ENCODE data around the gene CAPNS2.
"Not testable (repeated sequence)": the region's sequence is repeated elsewhere in the genome, so short reads cannot be mapped to it uniquely, and the experiment has no call there.

Gene CAPNS2

GRCh38 chr16:55592306-55592705 lies 25.8 kb downstream of the CAPNS2 start:
- no peak for DNase-seq (ENCODE audit: extremely low spot score)
- TF ChIP-seq FOXK2 (IDR thresholded peaks at IDR 0.05) (no peak), PKNOX1 (IDR thresholded peaks at IDR 0.05) (no peak), ELF4 (IDR thresholded peaks at IDR 0.05) (no peak), HDGF (IDR thresholded peaks at IDR 0.05; ENCODE audit: borderline replicate concordance) (no peak), ARNT (IDR thresholded peaks at IDR 0.05) (no peak)
- ChIA-PET CTCF (no interaction called here), POLR2A (interaction anchor here (0.8 kb wide), 1 partner anchor 148 kb away, joined by 3 read pairs; no protein-coding TSS in a partner anchor)

DNA sequence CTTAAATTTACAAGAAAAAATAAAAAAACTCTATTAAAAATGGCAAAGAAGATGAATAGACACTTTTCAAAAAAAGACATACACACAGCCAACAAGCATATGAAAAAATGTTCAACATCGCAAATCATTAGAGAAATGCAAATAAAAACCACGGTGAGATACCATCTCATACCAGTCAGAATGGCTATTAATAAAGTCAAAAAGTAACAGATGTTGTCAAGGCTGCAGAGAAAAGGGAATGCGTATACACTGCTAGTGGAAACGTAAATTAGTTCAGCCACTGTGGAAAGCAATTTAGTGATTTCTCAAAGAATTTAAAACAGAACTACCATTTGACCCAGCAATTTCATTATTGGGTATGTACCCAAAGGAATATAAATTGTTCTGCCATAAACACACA lies 31.4 kb downstream of the CAPNS2 start:
- TF ChIP-seq SUZ12 (IDR thresholded peaks at IDR 0.05): no peak
- no peak for TF ChIP-seq FOXM1 (IDR thresholded peaks at IDR 0.05; ENCODE audit: borderline replicate concordance)
- TF ChIP-seq BHLHE40 (IDR thresholded peaks at IDR 0.05; ENCODE audit: borderline replicate concordance): no peak
- no peak for TF ChIP-seq L3MBTL2 (conservative IDR thresholded peaks at IDR 0.05)
- no peak for DNase-seq (ENCODE audit: extremely low spot score)
- POLR2A ChIA-PET: no interaction called here
- CTCF ChIA-PET: no interaction called here

DNA sequence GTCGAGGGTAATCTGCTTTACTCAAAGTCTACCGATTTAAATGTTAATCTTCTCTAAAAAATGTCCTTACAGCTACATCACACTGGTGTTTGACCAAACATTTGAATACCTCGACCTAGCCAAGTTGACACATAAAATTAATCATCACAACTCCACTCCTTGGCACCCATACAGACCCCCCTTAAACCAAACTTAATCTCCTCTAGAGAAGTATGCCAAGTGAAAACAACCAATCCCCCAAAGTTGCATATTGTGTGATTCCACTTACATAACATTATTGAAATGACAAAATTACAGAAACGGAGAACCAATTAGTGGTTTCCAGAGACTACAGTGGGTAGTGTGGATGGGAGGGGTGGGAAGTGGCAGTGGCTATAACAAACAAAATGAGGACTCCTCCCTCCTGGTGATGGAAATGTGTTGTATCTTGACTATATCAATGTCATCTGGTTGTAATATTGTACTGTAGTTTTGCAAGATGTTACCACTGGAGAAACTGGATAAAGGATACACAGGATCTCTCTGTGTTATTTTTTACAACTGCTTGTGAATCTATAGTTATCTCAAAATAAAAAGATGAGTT lies 39.4 kb downstream of the CAPNS2 start:
- ChIA-PET CTCF (no interaction called here), POLR2A (no interaction called here)
- TF ChIP-seq ZNF384 (IDR thresholded peaks at IDR 0.05): no peak
- TF ChIP-seq LEF1 (IDR thresholded peaks at IDR 0.05; ENCODE audit: borderline replicate concordance): no peak
- TF ChIP-seq NFRKB (IDR thresholded peaks at IDR 0.05): no peak

GRCh38 chr16:55613613-55614335 lies 47.3 kb downstream of the CAPNS2 start:
- ChIA-PET CTCF (no interaction called here), POLR2A (no interaction called here)
- DNase-seq (ENCODE audit: extremely low spot score): no peak
- no peak for TF ChIP-seq ELF4 (IDR thresholded peaks at IDR 0.05)
- no peak for TF ChIP-seq FOXA1 (IDR thresholded peaks at IDR 0.05)
- no peak for TF ChIP-seq ARNT (IDR thresholded peaks at IDR 0.05)
- TF ChIP-seq PKNOX1 (IDR thresholded peaks at IDR 0.05): no peak
- TF ChIP-seq HDGF (IDR thresholded peaks at IDR 0.05; ENCODE audit: borderline replicate concordance): no peak
- no peak for TF ChIP-seq NFRKB (IDR thresholded peaks at IDR 0.05)
- no peak for TF ChIP-seq TARDBP (IDR thresholded peaks at IDR 0.05)
- no peak for TF ChIP-seq BHLHE40 (IDR thresholded peaks at IDR 0.05; ENCODE audit: borderline replicate concordance)
- TF ChIP-seq FOXM1 (IDR thresholded peaks at IDR 0.05; ENCODE audit: borderline replicate concordance): no peak
- TF ChIP-seq SP1 (IDR thresholded peaks at IDR 0.05): no peak
- TF ChIP-seq L3MBTL2 (conservative IDR thresholded peaks at IDR 0.05): no peak
- no peak for TF ChIP-seq CTBP1 (IDR thresholded peaks at IDR 0.05; ENCODE audit: borderline replicate concordance)
- no peak for TF ChIP-seq SUZ12 (IDR thresholded peaks at IDR 0.05)
- no peak for TF ChIP-seq LEF1 (IDR thresholded peaks at IDR 0.05; ENCODE audit: borderline replicate concordance)
- TF ChIP-seq FOXK2 (IDR thresholded peaks at IDR 0.05): no peak
- TF ChIP-seq ZNF384 (IDR thresholded peaks at IDR 0.05): no peak

More for the DNA sequence above, 39.4 kb downstream of the CAPNS2 start:
- DNase-seq (ENCODE audit: extremely low spot score): no peak

DNA sequence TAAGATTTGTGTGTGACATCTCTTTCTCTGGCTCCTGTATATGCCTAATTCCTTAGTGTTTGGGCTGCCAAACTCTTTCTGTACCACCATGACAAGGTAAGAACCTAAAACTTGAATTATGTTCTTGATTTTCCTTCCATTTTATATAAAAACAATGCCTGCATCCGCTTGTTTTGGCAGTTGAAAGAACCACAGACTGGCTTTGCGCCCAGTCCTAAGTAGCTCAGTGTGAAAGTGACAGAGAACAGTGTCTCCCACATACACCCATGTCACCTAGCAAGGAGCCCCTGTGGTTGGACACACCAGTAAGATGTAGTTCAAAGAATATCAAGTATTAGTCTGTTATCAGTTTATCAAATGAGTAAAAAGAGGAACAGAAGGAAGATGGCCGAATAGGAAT lies 48.6 kb downstream of the CAPNS2 start:
- POLR2A ChIA-PET: no interaction called here
- CTCF ChIA-PET: no interaction called here
- TF ChIP-seq SUZ12 (IDR thresholded peaks at IDR 0.05) (no peak), NFRKB (IDR thresholded peaks at IDR 0.05) (no peak), FOXK2 (IDR thresholded peaks at IDR 0.05) (no peak), BHLHE40 (IDR thresholded peaks at IDR 0.05; ENCODE audit: borderline replicate concordance) (no peak), ZNF384 (IDR thresholded peaks at IDR 0.05) (no peak), SP1 (IDR thresholded peaks at IDR 0.05) (no peak), FOXA1 (IDR thresholded peaks at IDR 0.05) (no peak), TARDBP (IDR thresholded peaks at IDR 0.05) (no peak), LEF1 (IDR thresholded peaks at IDR 0.05; ENCODE audit: borderline replicate concordance) (no peak), HDGF (IDR thresholded peaks at IDR 0.05; ENCODE audit: borderline replicate concordance) (no peak), PKNOX1 (IDR thresholded peaks at IDR 0.05) (no peak), FOXM1 (IDR thresholded peaks at IDR 0.05; ENCODE audit: borderline replicate concordance) (no peak), L3MBTL2 (conservative IDR thresholded peaks at IDR 0.05) (no peak), ELF4 (IDR thresholded peaks at IDR 0.05) (no peak), ARNT (IDR thresholded peaks at IDR 0.05) (no peak), CTBP1 (IDR thresholded peaks at IDR 0.05; ENCODE audit: borderline replicate concordance) (no peak)
- DNase-seq (ENCODE audit: extremely low spot score): no peak

- POLR2A ChIA-PET, CTCF ChIA-PET: not testable (repeated sequence)
Observed at GRCh38 chr16:55615670-55616069, 49.2 kb downstream of the CAPNS2 start.

More at GRCh38 chr16:55615670-55616069, 49.2 kb downstream of the CAPNS2 start:
- DNase-seq (ENCODE audit: extremely low spot score): not testable (repeated sequence)
